HG03108 (cell line): Measurements from ENCODE around the gene NANP.

Source experiments
- ATAC-seq: cut with Tn5 transposase; IDR thresholded peaks from one replicate; pipeline ENCODE4 v1.9.1; 2021; ENCODE audit warnings: moderate library complexity; ENCODE audit not compliant: unreplicated experiment

NANP gene

GRCh38 chr20:25571817-25572216 is 52.0 kb downstream of the NANP start:
- no peak for ATAC-seq

GRCh38 chr20:25571240-25571639 is 52.6 kb downstream of the NANP start:
- no peak for ATAC-seq

- no peak for ATAC-seq
Observed at GRCh38 chr20:25570148-25570530, 53.7 kb downstream of the NANP start.

- no peak for ATAC-seq
Observed at GRCh38 chr20:25567286-25567685, 56.5 kb downstream of the NANP start.

GRCh38 chr20:25566821-25567220 is 57.0 kb downstream of the NANP start:
- ATAC-seq: no peak

GRCh38 chr20:25565578-25566157 is 58.1 kb downstream of the NANP start:
- no peak for ATAC-seq

- ATAC-seq: no peak
Observed at GRCh38 chr20:25563876-25564275, 59.9 kb downstream of the NANP start.

- ATAC-seq: no peak
Observed at GRCh38 chr20:25563362-25563761, 60.5 kb downstream of the NANP start.
